Neural progenitor cell (in vitro differentiated cells): ENCODE measurements around the gene INIP.

Source experiments
- CTCF ChIP-seq: fragments of 200-600 bp; sonication (generic); IDR thresholded peaks from 2 replicates; pipeline ENCODE4 v1.5.1; 2017; ENCODE audit warnings: antibody characterized with exemption, mild to moderate bottlenecking
- EZH2 ChIP-seq: fragments of 200-600 bp; sonication (generic); IDR thresholded peaks from 2 replicates; pipeline ENCODE4 v1.6.1; 2017; ENCODE audit warnings: antibody characterized with exemption, mild to moderate bottlenecking, moderate library complexity
- EZH2phosphoT487 ChIP-seq: fragments of 200-600 bp; sonication (generic); IDR thresholded peaks from 2 replicates; pipeline ENCODE4 v1.6.1; 2017; ENCODE audit warnings: antibody characterized with exemption

GRCh38 chr9:112642126-112642525, 75.8 kb downstream of the INIP start:
- TF ChIP-seq CTCF (no peak), EZH2phosphoT487 (no peak), EZH2 (no peak)
